SK-N-MC (cell line): Measurements from ENCODE around the gene POLR2F.

ENCODE experiments used
- DNase-seq: peaks from one replicate; pipeline ENCODE4 v3.0.0-alpha.2; 2011; ENCODE audit warnings: low read depth, low spot score
- H3K27ac ChIP-seq: fragments of 200-600 bp; sonication (generic); 2 replicates; pipeline ENCODE4 v1.5.1; 2016; ENCODE audit warnings: mixed run types
- H3K36me3 ChIP-seq: fragments of 200-600 bp; sonication (generic); 2 replicates; pipeline ENCODE4 v1.6.1; 2017; ENCODE audit warnings: antibody characterized with exemption, low read length, mixed read lengths; ENCODE audit not compliant: insufficient read depth
- H3K4me3 ChIP-seq: fragments of 200-600 bp; sonication (generic); 2 replicates; pipeline ENCODE4 v1.5.1; 2016
- H3K9ac ChIP-seq: fragments of 200-600 bp; sonication (generic); 2 replicates; pipeline ENCODE4 v1.8.0; 2017; ENCODE audit warnings: mixed run types, mixed read lengths; ENCODE audit not compliant: insufficient read length
- H3K9me3 ChIP-seq: fragments of 200-600 bp; sonication (generic); 2 replicates; pipeline ENCODE4 v1.6.1; 2017; ENCODE audit warnings: low read depth, mild to moderate bottlenecking, antibody characterized with exemption, low read length, moderate library complexity, mixed read lengths
- EZH2 ChIP-seq: fragments of 200-600 bp; sonication (generic); IDR thresholded peaks from one replicate; pipeline ENCODE4 v1.6.1; 2017; ENCODE audit warnings: antibody characterized with exemption
- FOXP2 ChIP-seq: optimal IDR thresholded peaks from 2 replicates; pipeline ENCODE3; 2011; ENCODE audit warnings: mild to moderate bottlenecking, moderate library complexity; ENCODE audit not compliant: insufficient read depth; ENCODE audit errors: extremely low read length, control extremely low read depth
- POLR2AphosphoS5 ChIP-seq: IDR thresholded peaks from 2 replicates; pipeline ENCODE4 v1.6.1; 2012; ENCODE audit warnings: mild to moderate bottlenecking, low read depth, low read length, borderline replicate concordance

POLR2F gene

DNA sequence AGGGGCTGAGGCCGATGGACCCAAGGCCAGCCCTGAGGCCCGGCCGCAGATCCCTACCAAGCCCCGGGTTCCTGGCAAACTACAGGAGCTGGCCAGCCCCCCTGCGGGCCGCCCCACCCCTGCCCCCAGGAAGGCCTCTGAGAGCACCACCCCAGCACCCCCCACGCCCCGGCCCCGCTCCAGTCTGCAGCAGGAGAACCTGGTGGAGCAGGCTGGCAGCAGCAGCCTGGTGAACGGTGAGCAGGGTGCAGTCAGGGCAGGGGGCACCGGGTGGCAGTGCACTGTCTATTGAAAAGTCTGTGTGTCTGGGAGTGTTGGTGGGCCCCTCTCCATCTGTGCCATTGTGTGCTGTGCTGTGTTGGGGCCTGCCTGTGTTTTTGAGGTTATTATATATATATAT, 31.3 kb upstream of the POLR2F start:
- TF ChIP-seq FOXP2 (no peak), EZH2 (no peak), POLR2AphosphoS5 (no peak)

GRCh38 chr22:37923927-37924326, 29.6 kb upstream of the POLR2F start:
- no peak for DNase-seq
- H3K36me3 ChIP-seq = peaks cover 27% of the 10 kb centered on the region; the same call in 1 of the 2 replicates

More for the DNA sequence above, 31.3 kb upstream of the POLR2F start:
- H3K9me3 ChIP-seq = no peaks in the 10 kb centered on the region
- H3K36me3 ChIP-seq = peaks cover 38% of the 10 kb centered on the region; the same call in 1 of the 2 replicates
- no peak for DNase-seq
- no peak overlapping the region for H3K4me3 ChIP-seq
- H3K27ac ChIP-seq = no peak overlapping the region
- no peak overlapping the region for H3K9ac ChIP-seq

DNA sequence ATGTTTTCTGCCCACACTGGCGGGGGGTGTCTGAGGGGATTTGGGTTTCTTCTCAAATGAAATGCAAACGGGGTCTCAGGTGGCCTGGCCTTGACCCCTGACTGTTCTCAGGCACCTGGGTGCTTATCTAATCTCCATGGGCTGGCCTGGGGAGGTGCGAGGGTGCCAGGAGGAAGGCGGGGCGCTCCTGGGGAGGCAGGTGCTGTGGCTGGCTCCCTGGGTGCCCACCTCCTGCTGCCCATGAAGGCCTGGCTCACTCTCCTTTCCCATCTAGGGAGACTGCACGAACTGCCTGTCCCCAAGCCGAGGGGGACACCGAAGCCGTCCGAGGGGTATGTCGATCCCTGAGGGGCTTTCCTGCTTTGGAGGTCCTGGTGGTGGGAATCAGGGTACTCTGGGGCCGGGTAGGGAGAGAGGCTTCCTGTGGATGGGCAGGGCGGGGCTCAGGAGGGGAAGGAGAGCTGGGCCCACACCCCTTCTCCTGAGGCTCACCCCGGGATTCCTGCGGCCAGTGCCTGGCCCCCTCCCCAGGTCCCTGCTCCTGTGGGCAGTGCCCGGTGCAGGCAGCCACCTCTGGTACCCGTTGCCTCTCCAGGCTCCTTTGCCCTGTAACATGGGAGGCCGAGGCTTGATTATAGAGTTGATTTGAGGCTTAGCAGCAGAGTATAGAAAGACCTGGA, 29.0 kb upstream of the POLR2F start:
- Histone ChIP-seq H3K4me3 (no peak overlapping the region), H3K9ac (no peak overlapping the region), H3K9me3 (no peaks in the 10 kb centered on the region), H3K36me3 (peaks cover 23% of the 10 kb centered on the region; the same call in 1 of the 2 replicates), H3K27ac (no peak overlapping the region)
- no peak for TF ChIP-seq EZH2
- no peak for TF ChIP-seq FOXP2
- TF ChIP-seq POLR2AphosphoS5 = no peak
- DNase-seq = no peak

More at GRCh38 chr22:37923927-37924326, 29.6 kb upstream of the POLR2F start:
- TF ChIP-seq FOXP2 (no peak), EZH2 (no peak), POLR2AphosphoS5 (no peak)
- no peak overlapping the region for H3K9ac ChIP-seq
- H3K4me3 ChIP-seq = no peak overlapping the region
- no peaks in the 10 kb centered on the region for H3K9me3 ChIP-seq
- H3K27ac ChIP-seq = no peak overlapping the region

DNA sequence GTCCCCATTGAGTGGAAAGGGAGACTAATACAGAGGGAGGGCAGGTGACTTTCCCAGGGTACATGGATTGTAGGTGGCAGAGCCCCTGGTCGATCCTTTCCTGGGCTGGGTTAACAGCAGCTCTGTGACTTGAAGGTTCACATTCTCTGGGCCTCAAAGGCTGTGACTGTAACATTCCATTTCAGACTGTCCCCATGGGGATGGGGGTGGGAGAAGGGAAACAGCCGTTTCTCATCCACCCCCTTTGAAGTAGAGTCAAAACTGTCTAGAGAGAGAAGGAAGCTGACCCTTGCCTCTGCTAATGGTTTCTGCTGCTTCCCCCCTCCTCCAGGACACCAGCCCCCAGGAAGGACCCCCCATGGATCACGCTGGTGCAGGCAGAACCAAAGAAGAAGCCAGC, 28.2 kb upstream of the POLR2F start:
- no peak overlapping the region for H3K27ac ChIP-seq
- no peaks in the 10 kb centered on the region for H3K9me3 ChIP-seq
- TF ChIP-seq POLR2AphosphoS5 = no peak
- TF ChIP-seq EZH2 = no peak
- TF ChIP-seq FOXP2 = no peak
- no peak overlapping the region for H3K4me3 ChIP-seq
- H3K9ac ChIP-seq = no peak overlapping the region
- H3K36me3 ChIP-seq = peaks cover 23% of the 10 kb centered on the region; the same call in 1 of the 2 replicates
- no peak for DNase-seq

- Histone ChIP-seq H3K9ac (no peak overlapping the region), H3K4me3 (no peak overlapping the region), H3K36me3 (peaks cover 23% of the 10 kb centered on the region; the same call in 1 of the 2 replicates), H3K9me3 (no peaks in the 10 kb centered on the region), H3K27ac (no peak overlapping the region)
- TF ChIP-seq POLR2AphosphoS5 (no peak), EZH2 (no peak), FOXP2 (no peak)
- no peak for DNase-seq
These were observed 27.7 kb upstream of the POLR2F start for GRCh38 chr22:37925767-37926166.

DNA sequence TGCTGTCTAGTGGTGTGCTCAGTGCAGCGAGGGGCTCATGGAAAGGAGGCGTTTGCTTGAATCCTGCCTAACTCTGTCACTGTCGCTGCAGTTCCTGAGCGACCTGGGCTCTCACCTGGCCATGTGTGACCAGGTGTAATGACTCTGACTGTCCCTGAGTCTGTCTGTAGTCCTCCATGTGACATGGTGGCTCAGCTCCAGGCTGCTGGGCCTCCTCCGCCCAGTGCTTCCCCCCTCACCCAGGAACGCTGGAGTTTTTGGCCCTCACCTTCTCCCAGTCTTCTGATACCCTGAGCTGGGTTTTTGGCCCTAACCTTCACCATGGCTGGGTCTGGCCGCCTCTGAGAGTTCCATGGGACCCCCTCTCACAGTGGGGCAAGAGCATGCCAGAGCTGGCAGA, 27.1 kb upstream of the POLR2F start:
- TF ChIP-seq EZH2 (no peak), FOXP2 (no peak), POLR2AphosphoS5 (no peak)
- Histone ChIP-seq H3K4me3 (no peak overlapping the region), H3K27ac (no peak overlapping the region), H3K9me3 (no peaks in the 10 kb centered on the region), H3K9ac (no peak overlapping the region), H3K36me3 (peaks cover 23% of the 10 kb centered on the region; the same call in 1 of the 2 replicates)
- no peak for DNase-seq

- no peak for DNase-seq
- Histone ChIP-seq H3K4me3 (no peak overlapping the region), H3K36me3 (peaks cover 27% of the 10 kb centered on the region; the same call in 1 of the 2 replicates), H3K27ac (no peak overlapping the region), H3K9me3 (no peaks in the 10 kb centered on the region), H3K9ac (no peak overlapping the region)
- no peak for TF ChIP-seq POLR2AphosphoS5
- no peak for TF ChIP-seq EZH2
- no peak for TF ChIP-seq FOXP2
These were observed 26.5 kb upstream of the POLR2F start for GRCh38 chr22:37926771-37927636.

DNA sequence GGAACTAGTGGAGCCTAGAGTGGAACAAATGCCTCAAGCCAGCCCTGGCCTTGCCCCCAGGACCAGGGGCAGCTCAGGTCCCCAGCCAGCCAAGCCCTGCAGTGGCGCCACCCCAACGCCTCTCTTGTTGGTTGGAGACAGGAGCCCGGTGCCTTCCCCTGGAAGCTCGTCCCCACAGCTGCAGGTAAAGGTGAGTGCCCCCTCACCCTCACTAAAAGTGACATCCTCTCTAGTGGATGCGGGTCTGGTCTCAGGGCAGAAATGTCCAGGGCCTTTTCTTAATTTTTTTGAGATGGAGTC, 25.9 kb upstream of the POLR2F start:
- H3K9me3 ChIP-seq = no peaks in the 10 kb centered on the region
- TF ChIP-seq EZH2 = no peak
- TF ChIP-seq POLR2AphosphoS5 = no peak
- no peak for TF ChIP-seq FOXP2
- DNase-seq = no peak
- H3K4me3 ChIP-seq = no peak overlapping the region
- no peak overlapping the region for H3K27ac ChIP-seq
- no peak overlapping the region for H3K9ac ChIP-seq
- peaks cover 28% of the 10 kb centered on the region; the same call in 1 of the 2 replicates for H3K36me3 ChIP-seq
